CD14-positive monocyte (primary cell): ENCODE results near the gene P2RX6. TPM values are rescaled to one million over a fixed set of nuclear protein-coding genes. Genes with fewer than 3 reads are reported as not detected.

ENCODE experiments used
- DNase-seq, 3 donors: peaks; one replicate each; pipeline ENCODE4 v3.0.0-alpha.2; 2011 to 2022
- H2AFZ ChIP-seq: 2 replicates; pipeline ENCODE4 v1.6.0; 2012; ENCODE audit warnings: mild to moderate bottlenecking, low read depth, low read length, inconsistent platforms; ENCODE audit not compliant: insufficient read depth, poor library complexity, severe bottlenecking
- H3K27ac ChIP-seq, 2 donors: 1 replicate in 1 of 2; 2 replicates in 1 of 2; pipeline ENCODE4 v1.5.1; 2012 to 2013; ENCODE audit warnings: low read length in 2 of 2, control low read depth in 1 of 2, inconsistent platforms in 1 of 2, low read depth in 1 of 2, mild to moderate bottlenecking in 1 of 2
- H3K27me3 ChIP-seq, 2 donors: one replicate each; pipeline versions ENCODE4 v1.6.0 to v1.6.1; 2011 to 2013; ENCODE audit warnings: low read length in 2 of 2; ENCODE audit not compliant: control insufficient read depth in 2 of 2, insufficient read depth in 2 of 2
- H3K36me3 ChIP-seq, 2 donors: replicated peaks in 1 of 2; 1 replicate in 1 of 2; 2 replicates in 1 of 2; pipeline versions ENCODE4 v1.5.1 to v1.6.1; 2012 to 2013; ENCODE audit warnings: low read length in 2 of 2, control low read depth in 1 of 2, inconsistent platforms in 1 of 2, mild to moderate bottlenecking in 1 of 2; ENCODE audit not compliant: insufficient read depth in 2 of 2, control insufficient read depth in 1 of 2
- H3K4me1 ChIP-seq, 2 donors: 1 replicate in 1 of 2; 2 replicates in 1 of 2; pipeline versions ENCODE4 v1.5.1 to v1.6.1; 2012 to 2013; ENCODE audit warnings: low read length in 2 of 2, control low read depth in 1 of 2, inconsistent platforms in 1 of 2, mild to moderate bottlenecking in 1 of 2, moderate library complexity in 1 of 2; ENCODE audit not compliant: insufficient read depth in 2 of 2, control insufficient read depth in 1 of 2
- H3K4me2 ChIP-seq: replicated peaks from 2 replicates; pipeline ENCODE3; 2012; ENCODE audit warnings: low read length, moderate library complexity, mild to moderate bottlenecking; ENCODE audit not compliant: poor library complexity, severe bottlenecking; ENCODE audit errors: extremely low read depth
- H3K4me3 ChIP-seq, 3 experiments: fragments of 200-600 bp in 1 of 3; sonication (generic) in 1 of 3; replicated peaks in 1 of 3; 1 replicate in 2 of 3; 2 replicates in 1 of 3; pipeline ENCODE4 v1.5.1; 2011 to 2013; ENCODE audit warnings: low read length in 3 of 3, mild to moderate bottlenecking in 3 of 3, control low read depth in 2 of 3, low read depth in 2 of 3, inconsistent platforms in 1 of 3, moderate library complexity in 1 of 3
- H3K79me2 ChIP-seq: 2 replicates; pipeline ENCODE4 v1.6.0; 2012; ENCODE audit warnings: mild to moderate bottlenecking, control low read depth, inconsistent platforms, low read length, moderate library complexity; ENCODE audit not compliant: insufficient read depth
- H3K9ac ChIP-seq: 2 replicates; pipeline ENCODE4 v1.6.0; 2017; ENCODE audit warnings: low read length, mild to moderate bottlenecking; ENCODE audit not compliant: insufficient read depth, poor library complexity, severe bottlenecking
- H3K9me3 ChIP-seq, 2 donors: replicated peaks in 1 of 2; 1 replicate in 1 of 2; 2 replicates in 1 of 2; pipeline versions ENCODE4 v1.5.1 to v1.6.1; 2012 to 2013; ENCODE audit warnings: low read length in 2 of 2, control low read depth in 1 of 2; ENCODE audit not compliant: control insufficient read depth in 1 of 2, insufficient read depth in 1 of 2
- H4K20me1 ChIP-seq: 2 replicates; pipeline ENCODE4 v1.6.0; 2012; ENCODE audit warnings: mild to moderate bottlenecking, low read length, control low read depth, moderate library complexity; ENCODE audit not compliant: insufficient read depth
- H3K27ac Mint-ChIP-seq, 7 donors: one replicate each; pipeline ENCODE4 v1.8.0; 2020; ENCODE audit warnings: mild to moderate bottlenecking in 7 of 7, mixed read lengths in 7 of 7, moderate library complexity in 6 of 7, inconsistent platforms in 2 of 7
- H3K27me3 Mint-ChIP-seq, 3 donors: one replicate each; pipeline ENCODE4 v1.8.0; 2021 to 2022; ENCODE audit warnings: low read depth in 3 of 3, mild to moderate bottlenecking in 3 of 3, mixed read lengths in 3 of 3, moderate library complexity in 3 of 3, inconsistent platforms in 1 of 3
- H3K36me3 Mint-ChIP-seq, 2 donors: one replicate each; pipeline ENCODE4 v1.8.0; 2020; ENCODE audit warnings: mixed read lengths in 2 of 2, inconsistent platforms in 1 of 2, mild to moderate bottlenecking in 1 of 2
- H3K4me1 Mint-ChIP-seq: one replicate; pipeline ENCODE4 v1.8.0; 2020; ENCODE audit warnings: mild to moderate bottlenecking, mixed read lengths
- H3K4me3 Mint-ChIP-seq, 2 donors: one replicate each; pipeline ENCODE4 v1.8.0; 2020; ENCODE audit warnings: mild to moderate bottlenecking in 2 of 2, mixed read lengths in 2 of 2, moderate library complexity in 1 of 2
- H3K9me3 Mint-ChIP-seq, 7 donors: one replicate each; pipeline ENCODE4 v1.8.0; 2020 to 2022; ENCODE audit warnings: mixed read lengths in 7 of 7, mild to moderate bottlenecking in 6 of 7, moderate library complexity in 6 of 7, inconsistent platforms in 2 of 7
- whole genome bisulfite sequencing: methylation state at CpG from one replicate; pipeline ENCODE4 v1.1.5; 2013; ENCODE audit warnings: missing lambda C conversion rate; ENCODE audit not compliant: insufficient coverage; 5-methylcytosine and 5-hydroxymethylcytosine counted together
- intact Hi-C, 2 donors: fragments of 100-400 bp; cut with micrococcal nuclease; formaldehyde crosslinking; loops; one replicate each; pipeline versions ENCODE4 v1.15.0 to v1.15.1; 2023
- polyA plus RNA-seq, 3 donors: library from polyadenylated mRNA; depleted of rRNA in 1 of 3; unstranded in 2 of 3; stranded (reverse) in 1 of 3; fragments of 300-500 nt in 2 of 3; fragments of >200 nt in 1 of 3; fragmentation: Illumina TruSeq in 2 of 3; gene quantifications; 1 replicate in 2 of 3; 2 replicates in 1 of 3; pipeline ENCODE4 v1.2.3, GENCODE V29; 2012 to 2021
- TF ChIP-seq, protein P1 (sequence below): fragments of 200-600 bp; IDR thresholded peaks from one replicate; pipeline ENCODE4 v1.8.0; 2022; ENCODE audit warnings: antibody characterized with exemption, mild to moderate bottlenecking

P2RX6 gene
- polyA plus RNA-seq, 3 donors, result not detected

- no peaks in the 10 kb centered on the region for H3K36me3 ChIP-seq
- Mint-ChIP-seq H3K4me1 (peaks cover 6% of the 10 kb centered on the region), H3K27me3 (peaks cover 1 to 8% (median 2%) of the 10 kb centered on the region in 3 donors), H3K27ac (peak overlapping the region in 4 of 7 donors; percentile 27 to 79 (median 68)), H3K4me3 (no peak overlapping the region), H3K9me3 (peaks cover 0 to 5% (median 0%) of the 10 kb centered on the region in 7 donors), H3K36me3 (no peaks in the 10 kb centered on the region)
- H3K4me1 ChIP-seq, result peaks cover 4 to 8% of the 10 kb centered on the region in 2 donors
- H3K9me3 ChIP-seq, result no peaks in the 10 kb centered on the region
- TF ChIP-seq, protein P1, sequence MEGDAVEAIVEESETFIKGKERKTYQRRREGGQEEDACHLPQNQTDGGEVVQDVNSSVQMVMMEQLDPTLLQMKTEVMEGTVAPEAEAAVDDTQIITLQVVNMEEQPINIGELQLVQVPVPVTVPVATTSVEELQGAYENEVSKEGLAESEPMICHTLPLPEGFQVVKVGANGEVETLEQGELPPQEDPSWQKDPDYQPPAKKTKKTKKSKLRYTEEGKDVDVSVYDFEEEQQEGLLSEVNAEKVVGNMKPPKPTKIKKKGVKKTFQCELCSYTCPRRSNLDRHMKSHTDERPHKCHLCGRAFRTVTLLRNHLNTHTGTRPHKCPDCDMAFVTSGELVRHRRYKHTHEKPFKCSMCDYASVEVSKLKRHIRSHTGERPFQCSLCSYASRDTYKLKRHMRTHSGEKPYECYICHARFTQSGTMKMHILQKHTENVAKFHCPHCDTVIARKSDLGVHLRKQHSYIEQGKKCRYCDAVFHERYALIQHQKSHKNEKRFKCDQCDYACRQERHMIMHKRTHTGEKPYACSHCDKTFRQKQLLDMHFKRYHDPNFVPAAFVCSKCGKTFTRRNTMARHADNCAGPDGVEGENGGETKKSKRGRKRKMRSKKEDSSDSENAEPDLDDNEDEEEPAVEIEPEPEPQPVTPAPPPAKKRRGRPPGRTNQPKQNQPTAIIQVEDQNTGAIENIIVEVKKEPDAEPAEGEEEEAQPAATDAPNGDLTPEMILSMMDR, result no peak
- peak overlapping the region; percentile 33 to 51 for H3K27ac ChIP-seq
- no peak overlapping the region for H2AFZ ChIP-seq
- no peaks in the 10 kb centered on the region for H3K27me3 ChIP-seq
- H3K79me2 ChIP-seq, result no peaks in the 10 kb centered on the region
- H3K4me2 ChIP-seq, result no peak overlapping the region
- no peak overlapping the region for H3K4me3 ChIP-seq
- intact Hi-C loops, result no loop called here
- no peak overlapping the region for H3K9ac ChIP-seq
- peak; percentile 73 to 89 (median 76) for DNase-seq
- no peaks in the 10 kb centered on the region for H4K20me1 ChIP-seq
- 43% methylated on average over 6 of the region's 7 CpGs for WGBS
Measured at GRCh38 chr22:21074102-21074715, 59.2 kb downstream of the P2RX6 start.

DNA sequence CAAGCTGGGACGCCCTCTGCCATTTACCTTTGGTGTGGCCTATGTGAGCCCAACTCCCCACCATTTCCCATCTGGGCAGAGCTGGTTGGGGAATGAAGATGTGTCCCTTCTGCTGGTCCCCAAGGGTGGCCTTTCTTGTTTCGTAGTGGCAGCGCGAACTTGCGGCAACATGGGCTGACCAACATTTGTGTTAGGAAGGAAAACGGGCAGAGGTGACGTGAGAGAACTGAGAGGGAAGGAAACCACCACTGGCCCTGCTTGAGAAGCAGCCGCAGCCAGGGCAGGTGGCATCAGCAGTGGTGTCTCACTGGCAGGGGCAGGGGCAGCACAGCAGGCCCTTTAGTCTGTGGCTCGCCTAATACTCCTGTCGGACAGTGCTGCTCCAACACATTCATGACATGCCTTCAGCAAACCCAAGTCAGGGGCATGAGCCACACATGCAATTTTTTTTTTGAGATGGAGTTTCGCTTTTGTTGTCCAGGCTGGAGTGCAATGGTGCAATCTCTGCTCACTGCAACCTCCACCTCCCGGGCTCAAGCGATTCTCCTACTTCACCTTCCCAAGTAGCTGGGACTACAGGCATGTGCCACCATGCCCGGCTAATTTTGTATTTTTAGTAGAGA, 60.7 kb downstream of the P2RX6 start:
- Mint-ChIP-seq H3K36me3 (no peaks in the 10 kb centered on the region), H3K4me3 (no peak overlapping the region), H3K9me3 (peaks cover 0 to 5% (median 0%) of the 10 kb centered on the region in 7 donors), H3K4me1 (peaks cover 6% of the 10 kb centered on the region), H3K27ac (peak overlapping the region in 2 of 7 donors; percentile 35 to 45), H3K27me3 (peaks cover 0 to 6% (median 2%) of the 10 kb centered on the region in 3 donors)
- TF ChIP-seq, protein P1, result no peak
- peaks cover 4 to 8% of the 10 kb centered on the region in 2 donors for H3K4me1 ChIP-seq
- no peak overlapping the region for H3K27ac ChIP-seq
- H2AFZ ChIP-seq, result no peak overlapping the region
- H3K27me3 ChIP-seq, result no peaks in the 10 kb centered on the region
- WGBS, result 82% methylated on average over 10 of the region's 14 CpGs
- H3K79me2 ChIP-seq, result no peaks in the 10 kb centered on the region
- H3K9me3 ChIP-seq, result no peaks in the 10 kb centered on the region
- no peak overlapping the region for H3K4me3 ChIP-seq
- no peaks in the 10 kb centered on the region for H3K36me3 ChIP-seq
- H4K20me1 ChIP-seq, result no peaks in the 10 kb centered on the region
- intact Hi-C loops, result no loop called here
- H3K9ac ChIP-seq, result no peak overlapping the region
- H3K4me2 ChIP-seq, result no peak overlapping the region
- DNase-seq, result no peak
